HEK293 (cell line): ENCODE results near the gene PLXND1.

Experiments used
- EGR2 ChIP-seq: fragments of 450-650 bp; formaldehyde crosslinking; IDR thresholded peaks from 2 replicates; pipeline ENCODE4 v1.5.1; 2016; ENCODE audit warnings: low read depth, missing biosample characterization, missing genetic modification characterization
- REPIN1 ChIP-seq: fragments of 450-650 bp; formaldehyde crosslinking; IDR thresholded peaks from 2 replicates; pipeline ENCODE4 v1.5.1; 2017; ENCODE audit warnings: missing biosample characterization, missing genetic modification characterization, low read depth
- YY1 ChIP-seq: fragments of 450-650 bp; formaldehyde crosslinking; IDR thresholded peaks from 2 replicates; pipeline ENCODE4 v1.5.1; 2018; ENCODE audit warnings: missing biosample characterization, missing genetic modification characterization
- ZNF274 ChIP-seq, 2 experiments: fragments of 200-500 bp in 1 of 2; fragments of 450-650 bp in 1 of 2; sonication (Bioruptor generic) in 1 of 2; formaldehyde crosslinking in 1 of 2; IDR thresholded peaks; 2 replicates each; pipeline versions ENCODE4 v1.5.1 to v1.6.1; 2014 to 2016; ENCODE audit warnings: borderline replicate concordance in 1 of 2, inconsistent platforms in 1 of 2, low read length in 1 of 2, missing biosample characterization in 1 of 2, missing genetic modification characterization in 1 of 2
- ZNF311 ChIP-seq: fragments of 450-650 bp; formaldehyde crosslinking; IDR thresholded peaks from 2 replicates; pipeline ENCODE4 v1.5.1; 2017; ENCODE audit warnings: missing biosample characterization, missing genetic modification characterization, borderline replicate concordance
- ZNF324 ChIP-seq: fragments of 450-650 bp; formaldehyde crosslinking; IDR thresholded peaks from 2 replicates; pipeline ENCODE4 v1.5.1; 2016; ENCODE audit warnings: missing biosample characterization, missing genetic modification characterization
- ZNF473 ChIP-seq: fragments of 450-650 bp; formaldehyde crosslinking; IDR thresholded peaks from 2 replicates; pipeline ENCODE4 v1.5.1; 2017; ENCODE audit warnings: missing biosample characterization, missing genetic modification characterization
- ZNF558 ChIP-seq: fragments of 450-650 bp; formaldehyde crosslinking; IDR thresholded peaks from 2 replicates; pipeline ENCODE4 v1.5.1; 2016; ENCODE audit warnings: missing biosample characterization, missing genetic modification characterization
- ZNF654 ChIP-seq: fragments of 450-650 bp; formaldehyde crosslinking; IDR thresholded peaks from 2 replicates; pipeline ENCODE4 v1.5.1; 2016; ENCODE audit warnings: low read depth, missing biosample characterization, missing genetic modification characterization
- TF ChIP-seq, protein P1 (sequence below): fragments of 450-650 bp; formaldehyde crosslinking; IDR thresholded peaks from 2 replicates; pipeline ENCODE4 v1.5.1; 2016; ENCODE audit warnings: missing biosample characterization, missing genetic modification characterization
- TF ChIP-seq, protein P2 (sequence below): fragments of 450-650 bp; formaldehyde crosslinking; IDR thresholded peaks from 2 replicates; pipeline ENCODE4 v1.5.1; 2016; ENCODE audit warnings: missing biosample characterization, missing genetic modification characterization
- TF ChIP-seq, protein P3 (sequence below): fragments of 450-650 bp; formaldehyde crosslinking; IDR thresholded peaks from 2 replicates; pipeline ENCODE4 v1.5.1; 2016; ENCODE audit warnings: missing biosample characterization, missing genetic modification characterization
- TF ChIP-seq, protein P4 (sequence below): fragments of 450-650 bp; formaldehyde crosslinking; IDR thresholded peaks from 2 replicates; pipeline ENCODE4 v1.5.1; 2016; ENCODE audit warnings: missing biosample characterization, missing genetic modification characterization, low read depth

DNA sequence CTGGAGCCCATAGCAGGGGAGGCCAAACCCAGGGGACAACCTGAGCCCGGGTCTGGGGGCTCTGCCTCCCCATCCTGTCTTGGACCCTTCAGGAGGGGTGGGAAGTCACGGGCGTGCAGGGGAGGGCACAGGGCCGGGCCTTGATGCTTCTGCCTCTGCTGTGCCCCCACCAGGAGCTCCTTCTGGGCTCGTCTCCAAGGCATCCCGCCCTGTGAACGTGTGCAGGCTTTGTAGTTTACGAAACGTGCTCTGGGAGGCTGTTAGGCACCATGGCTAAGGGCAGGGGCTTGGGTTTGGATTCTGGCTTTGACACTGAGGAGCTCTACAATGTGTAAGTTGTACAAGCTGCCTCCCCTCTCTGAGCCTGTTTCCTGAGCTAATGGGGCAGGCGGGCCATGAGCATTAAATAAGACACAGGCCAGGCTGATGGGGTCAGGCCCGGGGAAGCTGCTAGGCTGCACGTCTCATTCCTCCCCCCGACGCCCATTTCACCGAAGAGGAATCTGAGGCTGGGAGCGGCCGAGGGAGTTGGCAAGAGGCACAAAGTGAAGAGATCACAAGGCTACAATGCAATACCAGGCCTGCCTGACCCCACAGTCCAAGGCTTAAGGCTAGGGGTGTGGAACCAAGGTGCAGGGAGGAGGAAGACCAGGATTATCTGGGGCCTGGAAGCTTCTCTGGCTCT lies 19.6 kb downstream of the PLXND1 start:
- TF ChIP-seq ZNF473: no peak
- TF ChIP-seq, protein P1, sequence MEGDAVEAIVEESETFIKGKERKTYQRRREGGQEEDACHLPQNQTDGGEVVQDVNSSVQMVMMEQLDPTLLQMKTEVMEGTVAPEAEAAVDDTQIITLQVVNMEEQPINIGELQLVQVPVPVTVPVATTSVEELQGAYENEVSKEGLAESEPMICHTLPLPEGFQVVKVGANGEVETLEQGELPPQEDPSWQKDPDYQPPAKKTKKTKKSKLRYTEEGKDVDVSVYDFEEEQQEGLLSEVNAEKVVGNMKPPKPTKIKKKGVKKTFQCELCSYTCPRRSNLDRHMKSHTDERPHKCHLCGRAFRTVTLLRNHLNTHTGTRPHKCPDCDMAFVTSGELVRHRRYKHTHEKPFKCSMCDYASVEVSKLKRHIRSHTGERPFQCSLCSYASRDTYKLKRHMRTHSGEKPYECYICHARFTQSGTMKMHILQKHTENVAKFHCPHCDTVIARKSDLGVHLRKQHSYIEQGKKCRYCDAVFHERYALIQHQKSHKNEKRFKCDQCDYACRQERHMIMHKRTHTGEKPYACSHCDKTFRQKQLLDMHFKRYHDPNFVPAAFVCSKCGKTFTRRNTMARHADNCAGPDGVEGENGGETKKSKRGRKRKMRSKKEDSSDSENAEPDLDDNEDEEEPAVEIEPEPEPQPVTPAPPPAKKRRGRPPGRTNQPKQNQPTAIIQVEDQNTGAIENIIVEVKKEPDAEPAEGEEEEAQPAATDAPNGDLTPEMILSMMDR (tag by site-specific recombination): no peak
- no peak for TF ChIP-seq YY1
- no peak for TF ChIP-seq ZNF654 (tag by site-specific recombination)
- TF ChIP-seq, protein P2, sequence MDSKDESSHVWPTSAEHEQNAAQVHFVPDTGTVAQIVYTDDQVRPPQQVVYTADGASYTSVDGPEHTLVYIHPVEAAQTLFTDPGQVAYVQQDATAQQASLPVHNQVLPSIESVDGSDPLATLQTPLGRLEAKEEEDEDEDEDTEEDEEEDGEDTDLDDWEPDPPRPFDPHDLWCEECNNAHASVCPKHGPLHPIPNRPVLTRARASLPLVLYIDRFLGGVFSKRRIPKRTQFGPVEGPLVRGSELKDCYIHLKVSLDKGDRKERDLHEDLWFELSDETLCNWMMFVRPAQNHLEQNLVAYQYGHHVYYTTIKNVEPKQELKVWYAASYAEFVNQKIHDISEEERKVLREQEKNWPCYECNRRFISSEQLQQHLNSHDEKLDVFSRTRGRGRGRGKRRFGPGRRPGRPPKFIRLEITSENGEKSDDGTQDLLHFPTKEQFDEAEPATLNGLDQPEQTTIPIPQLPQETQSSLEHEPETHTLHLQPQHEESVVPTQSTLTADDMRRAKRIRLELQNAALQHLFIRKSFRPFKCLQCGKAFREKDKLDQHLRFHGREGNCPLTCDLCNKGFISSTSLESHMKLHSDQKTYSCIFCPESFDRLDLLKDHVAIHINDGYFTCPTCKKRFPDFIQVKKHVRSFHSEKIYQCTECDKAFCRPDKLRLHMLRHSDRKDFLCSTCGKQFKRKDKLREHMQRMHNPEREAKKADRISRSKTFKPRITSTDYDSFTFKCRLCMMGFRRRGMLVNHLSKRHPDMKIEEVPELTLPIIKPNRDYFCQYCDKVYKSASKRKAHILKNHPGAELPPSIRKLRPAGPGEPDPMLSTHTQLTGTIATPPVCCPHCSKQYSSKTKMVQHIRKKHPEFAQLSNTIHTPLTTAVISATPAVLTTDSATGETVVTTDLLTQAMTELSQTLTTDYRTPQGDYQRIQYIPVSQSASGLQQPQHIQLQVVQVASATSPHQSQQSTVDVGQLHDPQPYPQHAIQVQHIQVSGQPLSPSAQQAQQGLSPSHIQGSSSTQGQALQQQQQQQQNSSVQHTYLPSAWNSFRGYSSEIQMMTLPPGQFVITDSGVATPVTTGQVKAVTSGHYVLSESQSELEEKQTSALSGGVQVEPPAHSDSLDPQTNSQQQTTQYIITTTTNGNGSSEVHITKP (tag by site-specific recombination): no peak
- no peak for TF ChIP-seq REPIN1 (tag by site-specific recombination)
- TF ChIP-seq ZNF311: no peak
- TF ChIP-seq, protein P3, sequence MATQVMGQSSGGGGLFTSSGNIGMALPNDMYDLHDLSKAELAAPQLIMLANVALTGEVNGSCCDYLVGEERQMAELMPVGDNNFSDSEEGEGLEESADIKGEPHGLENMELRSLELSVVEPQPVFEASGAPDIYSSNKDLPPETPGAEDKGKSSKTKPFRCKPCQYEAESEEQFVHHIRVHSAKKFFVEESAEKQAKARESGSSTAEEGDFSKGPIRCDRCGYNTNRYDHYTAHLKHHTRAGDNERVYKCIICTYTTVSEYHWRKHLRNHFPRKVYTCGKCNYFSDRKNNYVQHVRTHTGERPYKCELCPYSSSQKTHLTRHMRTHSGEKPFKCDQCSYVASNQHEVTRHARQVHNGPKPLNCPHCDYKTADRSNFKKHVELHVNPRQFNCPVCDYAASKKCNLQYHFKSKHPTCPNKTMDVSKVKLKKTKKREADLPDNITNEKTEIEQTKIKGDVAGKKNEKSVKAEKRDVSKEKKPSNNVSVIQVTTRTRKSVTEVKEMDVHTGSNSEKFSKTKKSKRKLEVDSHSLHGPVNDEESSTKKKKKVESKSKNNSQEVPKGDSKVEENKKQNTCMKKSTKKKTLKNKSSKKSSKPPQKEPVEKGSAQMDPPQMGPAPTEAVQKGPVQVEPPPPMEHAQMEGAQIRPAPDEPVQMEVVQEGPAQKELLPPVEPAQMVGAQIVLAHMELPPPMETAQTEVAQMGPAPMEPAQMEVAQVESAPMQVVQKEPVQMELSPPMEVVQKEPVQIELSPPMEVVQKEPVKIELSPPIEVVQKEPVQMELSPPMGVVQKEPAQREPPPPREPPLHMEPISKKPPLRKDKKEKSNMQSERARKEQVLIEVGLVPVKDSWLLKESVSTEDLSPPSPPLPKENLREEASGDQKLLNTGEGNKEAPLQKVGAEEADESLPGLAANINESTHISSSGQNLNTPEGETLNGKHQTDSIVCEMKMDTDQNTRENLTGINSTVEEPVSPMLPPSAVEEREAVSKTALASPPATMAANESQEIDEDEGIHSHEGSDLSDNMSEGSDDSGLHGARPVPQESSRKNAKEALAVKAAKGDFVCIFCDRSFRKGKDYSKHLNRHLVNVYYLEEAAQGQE (tag by site-specific recombination): no peak
- TF ChIP-seq EGR2 (tag by site-specific recombination): no peak
- no peak for TF ChIP-seq ZNF324 (tag by site-specific recombination)
- TF ChIP-seq, protein P4, sequence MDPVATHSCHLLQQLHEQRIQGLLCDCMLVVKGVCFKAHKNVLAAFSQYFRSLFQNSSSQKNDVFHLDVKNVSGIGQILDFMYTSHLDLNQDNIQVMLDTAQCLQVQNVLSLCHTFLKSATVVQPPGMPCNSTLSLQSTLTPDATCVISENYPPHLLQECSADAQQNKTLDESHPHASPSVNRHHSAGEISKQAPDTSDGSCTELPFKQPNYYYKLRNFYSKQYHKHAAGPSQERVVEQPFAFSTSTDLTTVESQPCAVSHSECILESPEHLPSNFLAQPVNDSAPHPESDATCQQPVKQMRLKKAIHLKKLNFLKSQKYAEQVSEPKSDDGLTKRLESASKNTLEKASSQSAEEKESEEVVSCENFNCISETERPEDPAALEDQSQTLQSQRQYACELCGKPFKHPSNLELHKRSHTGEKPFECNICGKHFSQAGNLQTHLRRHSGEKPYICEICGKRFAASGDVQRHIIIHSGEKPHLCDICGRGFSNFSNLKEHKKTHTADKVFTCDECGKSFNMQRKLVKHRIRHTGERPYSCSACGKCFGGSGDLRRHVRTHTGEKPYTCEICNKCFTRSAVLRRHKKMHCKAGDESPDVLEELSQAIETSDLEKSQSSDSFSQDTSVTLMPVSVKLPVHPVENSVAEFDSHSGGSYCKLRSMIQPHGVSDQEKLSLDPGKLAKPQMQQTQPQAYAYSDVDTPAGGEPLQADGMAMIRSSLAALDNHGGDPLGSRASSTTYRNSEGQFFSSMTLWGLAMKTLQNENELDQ (tag by site-specific recombination): no peak
- no peak for TF ChIP-seq ZNF558 (tag by site-specific recombination)
- no peak for TF ChIP-seq ZNF274 (IDR thresholded peaks at IDR 0.05; ENCODE audit: low read length)
- no peak for TF ChIP-seq ZNF274 (tag by site-specific recombination; IDR thresholded peaks at IDR 0.05; ENCODE audit: borderline replicate concordance)
